HL-60 (cell line): Measurements from ENCODE around the gene USP47.

Experiments
- DNase-seq, 2 experiments: peaks; one replicate each; pipeline ENCODE4 v3.0.0-alpha.2; 2010 to 2020; ENCODE audit warnings: low read depth in 1 of 2, low spot score in 1 of 2
- H3K27ac ChIP-seq: fragments of 250-450 bp; sonication (Bioruptor Pico); replicated peaks from 2 replicates; pipeline ENCODE4 v1.5.1; 2020; ENCODE audit warnings: mild to moderate bottlenecking, moderate library complexity
- H3K27me3 ChIP-seq: fragments of 250-450 bp; sonication (Bioruptor Pico); 2 replicates; pipeline ENCODE4 v1.5.1; 2021; ENCODE audit warnings: mild to moderate bottlenecking, moderate library complexity; ENCODE audit not compliant: insufficient read depth, poor library complexity, severe bottlenecking
- H3K4me3 ChIP-seq: replicated peaks from 2 replicates; pipeline ENCODE4 v1.5.1; 2011; ENCODE audit warnings: mild to moderate bottlenecking, control low read depth, low read length; ENCODE audit not compliant: insufficient read depth
- GABPA ChIP-seq: IDR thresholded peaks from 2 replicates; pipeline ENCODE4 v1.6.1; 2012; ENCODE audit warnings: low read depth
- POLR2AphosphoS5 ChIP-seq: IDR thresholded peaks from 2 replicates; pipeline ENCODE4 v1.6.1; 2012; ENCODE audit warnings: low read depth
- SPI1 ChIP-seq: IDR thresholded peaks from 2 replicates; pipeline ENCODE4 v1.6.1; 2012; ENCODE audit warnings: low read depth, mild to moderate bottlenecking, borderline replicate concordance
- TF ChIP-seq, protein P1 (sequence below): IDR thresholded peaks from 2 replicates; pipeline ENCODE4 v1.6.1; 2012; ENCODE audit warnings: low read depth; ENCODE audit not compliant: insufficient replicate concordance
- TF ChIP-seq, protein P2 (sequence below): IDR thresholded peaks from one replicate; pipeline ENCODE4 v1.5.1; 2011; ENCODE audit warnings: low read length, control low read depth, inconsistent platforms; ENCODE audit not compliant: insufficient read depth

The USP47 gene

DNA sequence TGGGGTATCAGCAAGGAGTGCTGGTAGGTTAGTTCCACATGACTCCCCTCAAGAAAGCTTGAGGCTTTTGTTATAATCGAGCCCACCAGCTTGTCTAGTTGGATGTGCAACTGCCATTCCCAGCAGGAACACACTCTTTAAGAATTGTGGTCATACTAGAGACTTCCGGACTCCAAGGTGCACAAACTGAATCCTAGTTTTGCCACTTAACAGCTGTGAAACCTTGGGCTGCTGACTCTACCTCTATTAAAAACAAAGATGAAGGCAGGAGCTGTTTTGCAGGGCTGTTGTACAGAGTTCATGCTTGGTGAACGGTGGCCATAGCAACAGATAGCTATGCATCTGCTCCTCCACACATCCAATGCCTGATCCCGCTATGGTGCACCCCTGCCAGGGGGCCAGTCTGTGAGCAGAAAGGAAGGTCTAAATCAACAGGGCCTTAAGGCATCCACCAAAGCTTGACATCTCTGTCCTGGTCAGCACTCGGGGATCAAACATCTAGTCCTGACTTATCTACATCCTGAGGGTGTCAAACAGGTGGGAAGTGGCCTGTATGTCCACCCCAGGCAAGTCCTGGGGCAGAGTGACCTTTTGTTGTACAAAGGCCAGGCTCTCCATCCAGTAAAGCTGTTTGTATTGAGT, 130.3 kb downstream of the USP47 start:
- TF ChIP-seq, protein P1, sequence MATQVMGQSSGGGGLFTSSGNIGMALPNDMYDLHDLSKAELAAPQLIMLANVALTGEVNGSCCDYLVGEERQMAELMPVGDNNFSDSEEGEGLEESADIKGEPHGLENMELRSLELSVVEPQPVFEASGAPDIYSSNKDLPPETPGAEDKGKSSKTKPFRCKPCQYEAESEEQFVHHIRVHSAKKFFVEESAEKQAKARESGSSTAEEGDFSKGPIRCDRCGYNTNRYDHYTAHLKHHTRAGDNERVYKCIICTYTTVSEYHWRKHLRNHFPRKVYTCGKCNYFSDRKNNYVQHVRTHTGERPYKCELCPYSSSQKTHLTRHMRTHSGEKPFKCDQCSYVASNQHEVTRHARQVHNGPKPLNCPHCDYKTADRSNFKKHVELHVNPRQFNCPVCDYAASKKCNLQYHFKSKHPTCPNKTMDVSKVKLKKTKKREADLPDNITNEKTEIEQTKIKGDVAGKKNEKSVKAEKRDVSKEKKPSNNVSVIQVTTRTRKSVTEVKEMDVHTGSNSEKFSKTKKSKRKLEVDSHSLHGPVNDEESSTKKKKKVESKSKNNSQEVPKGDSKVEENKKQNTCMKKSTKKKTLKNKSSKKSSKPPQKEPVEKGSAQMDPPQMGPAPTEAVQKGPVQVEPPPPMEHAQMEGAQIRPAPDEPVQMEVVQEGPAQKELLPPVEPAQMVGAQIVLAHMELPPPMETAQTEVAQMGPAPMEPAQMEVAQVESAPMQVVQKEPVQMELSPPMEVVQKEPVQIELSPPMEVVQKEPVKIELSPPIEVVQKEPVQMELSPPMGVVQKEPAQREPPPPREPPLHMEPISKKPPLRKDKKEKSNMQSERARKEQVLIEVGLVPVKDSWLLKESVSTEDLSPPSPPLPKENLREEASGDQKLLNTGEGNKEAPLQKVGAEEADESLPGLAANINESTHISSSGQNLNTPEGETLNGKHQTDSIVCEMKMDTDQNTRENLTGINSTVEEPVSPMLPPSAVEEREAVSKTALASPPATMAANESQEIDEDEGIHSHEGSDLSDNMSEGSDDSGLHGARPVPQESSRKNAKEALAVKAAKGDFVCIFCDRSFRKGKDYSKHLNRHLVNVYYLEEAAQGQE: no peak
- TF ChIP-seq, protein P2, sequence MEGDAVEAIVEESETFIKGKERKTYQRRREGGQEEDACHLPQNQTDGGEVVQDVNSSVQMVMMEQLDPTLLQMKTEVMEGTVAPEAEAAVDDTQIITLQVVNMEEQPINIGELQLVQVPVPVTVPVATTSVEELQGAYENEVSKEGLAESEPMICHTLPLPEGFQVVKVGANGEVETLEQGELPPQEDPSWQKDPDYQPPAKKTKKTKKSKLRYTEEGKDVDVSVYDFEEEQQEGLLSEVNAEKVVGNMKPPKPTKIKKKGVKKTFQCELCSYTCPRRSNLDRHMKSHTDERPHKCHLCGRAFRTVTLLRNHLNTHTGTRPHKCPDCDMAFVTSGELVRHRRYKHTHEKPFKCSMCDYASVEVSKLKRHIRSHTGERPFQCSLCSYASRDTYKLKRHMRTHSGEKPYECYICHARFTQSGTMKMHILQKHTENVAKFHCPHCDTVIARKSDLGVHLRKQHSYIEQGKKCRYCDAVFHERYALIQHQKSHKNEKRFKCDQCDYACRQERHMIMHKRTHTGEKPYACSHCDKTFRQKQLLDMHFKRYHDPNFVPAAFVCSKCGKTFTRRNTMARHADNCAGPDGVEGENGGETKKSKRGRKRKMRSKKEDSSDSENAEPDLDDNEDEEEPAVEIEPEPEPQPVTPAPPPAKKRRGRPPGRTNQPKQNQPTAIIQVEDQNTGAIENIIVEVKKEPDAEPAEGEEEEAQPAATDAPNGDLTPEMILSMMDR: no peak
- TF ChIP-seq POLR2AphosphoS5: no peak
- TF ChIP-seq SPI1: no peak
- no peak for TF ChIP-seq GABPA

DNA sequence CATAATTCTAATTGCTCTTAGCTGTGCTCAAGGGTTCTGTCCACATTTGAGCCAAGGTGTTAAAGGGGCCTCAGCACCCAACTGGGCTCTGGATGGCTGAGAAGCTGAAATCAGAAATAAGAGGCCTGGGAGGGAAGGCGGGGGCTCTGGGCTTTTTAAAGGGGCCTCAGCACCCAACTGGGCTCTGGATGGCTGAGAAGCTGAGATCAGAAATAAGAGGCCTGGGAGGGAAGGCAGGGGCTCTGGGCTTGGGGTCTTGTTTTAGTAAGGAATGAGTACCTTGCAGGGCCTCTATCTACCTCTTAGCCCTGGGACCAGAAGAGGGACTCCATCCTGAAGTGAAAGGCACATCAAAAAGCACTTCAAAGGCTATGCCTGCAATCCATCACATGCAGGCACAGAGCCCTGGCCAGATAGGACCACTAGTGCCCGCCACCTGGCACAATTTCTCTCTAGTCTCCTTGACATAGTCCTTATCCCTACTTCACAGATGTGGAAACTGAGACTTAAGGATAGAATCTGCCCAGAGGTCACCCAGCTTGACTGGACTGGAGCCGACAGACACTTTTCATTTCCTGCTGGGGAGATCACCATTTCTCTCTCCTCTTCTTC, 131.1 kb downstream of the USP47 start:
- no peaks in the 10 kb centered on the region for H3K27me3 ChIP-seq
- H3K4me3 ChIP-seq: no peak overlapping the region
- no peak for DNase-seq
- H3K27ac ChIP-seq: no peak overlapping the region
- TF ChIP-seq, protein P1: no peak
- TF ChIP-seq, protein P2: no peak
- TF ChIP-seq SPI1 (no peak), GABPA (no peak), POLR2AphosphoS5 (no peak)

More for the DNA sequence above, 130.3 kb downstream of the USP47 start:
- no peak overlapping the region for H3K4me3 ChIP-seq
- H3K27me3 ChIP-seq: no peaks in the 10 kb centered on the region
- DNase-seq: no peak
- no peak overlapping the region for H3K27ac ChIP-seq

DNA sequence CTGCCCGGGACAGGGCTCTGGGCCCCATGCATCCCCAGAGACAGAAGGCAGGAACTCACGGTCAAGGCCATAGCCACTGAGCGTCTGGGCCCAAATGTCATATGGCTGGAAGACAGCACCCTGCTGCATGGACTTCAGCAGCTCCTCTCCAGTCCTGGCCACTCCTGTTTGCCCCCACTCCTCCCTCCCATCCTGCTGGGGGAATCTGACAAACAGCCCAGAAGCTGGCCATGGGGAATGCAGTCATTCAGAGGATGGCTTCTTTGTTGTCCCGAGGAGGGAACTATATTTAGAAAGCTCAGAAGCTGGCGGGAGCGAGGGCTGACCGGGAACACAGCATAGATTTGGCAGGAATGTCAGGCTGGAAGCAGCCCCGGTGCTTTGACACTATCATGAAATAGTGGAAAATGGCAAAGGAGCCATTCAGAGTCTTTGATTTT, 131.6 kb downstream of the USP47 start:
- TF ChIP-seq SPI1 (no peak), GABPA (no peak), POLR2AphosphoS5 (no peak)
- TF ChIP-seq, protein P1: no peak
- TF ChIP-seq, protein P2: no peak
- DNase-seq: no peak
- Histone ChIP-seq H3K27ac (no peak overlapping the region), H3K4me3 (no peak overlapping the region), H3K27me3 (no peaks in the 10 kb centered on the region)
